ENCODE results near the gene ANKRD24. TPM values are rescaled to one million over a fixed set of nuclear protein-coding genes. Genes with fewer than 3 reads are reported as not detected.

ANKRD24 gene
- total RNA-seq, 1 experiment from 2014 or later: 0.76 TPM

DNA sequence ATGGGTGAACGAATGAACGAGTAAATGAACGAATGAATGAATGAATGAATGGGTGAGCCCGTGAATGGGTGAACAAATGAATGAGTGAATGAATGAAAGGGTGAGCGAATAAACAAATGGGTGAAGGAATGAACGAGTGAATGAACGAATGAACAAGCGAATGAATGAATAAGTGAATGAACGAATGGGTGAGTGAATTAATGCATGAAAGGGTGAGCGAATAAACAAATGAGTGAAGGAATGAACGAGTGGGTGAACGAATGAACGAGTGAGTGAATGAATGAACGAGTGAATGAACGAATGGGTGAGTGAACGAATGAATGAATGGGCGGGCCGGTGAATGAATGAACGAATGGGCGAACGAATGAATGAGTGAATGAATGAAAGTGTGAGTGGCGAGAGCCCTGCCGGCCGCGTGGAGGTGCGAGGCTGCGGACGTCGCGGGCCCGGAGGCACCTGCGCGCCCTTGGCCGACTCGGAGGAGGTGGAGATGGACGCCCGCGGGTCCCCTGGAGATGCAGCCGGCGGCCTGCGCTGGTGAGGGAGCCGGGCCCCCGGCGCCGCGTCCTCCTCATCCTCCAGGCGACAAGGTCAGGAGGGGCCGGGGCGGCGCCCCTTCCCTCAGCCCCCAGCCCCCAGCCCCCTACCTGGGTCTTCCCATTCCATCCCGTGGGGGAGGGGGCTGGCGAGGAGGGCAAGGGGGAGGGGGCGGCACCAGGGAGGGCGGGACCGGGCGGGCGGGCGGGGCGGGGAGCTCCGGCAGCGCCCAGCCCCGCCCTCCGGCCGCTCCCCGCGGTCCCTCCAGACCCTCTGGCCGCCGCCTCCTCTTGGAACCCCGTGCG lies 15.4 kb downstream of the ANKRD24 start:
- H3K4me3 Mint-ChIP-seq (ENCODE audit: low read depth, unreplicated experiment): peak overlapping the region; percentile 52
- H3K27ac Mint-ChIP-seq (ENCODE audit: unreplicated experiment): peak overlapping the region; percentile 72
- H3K4me1 Mint-ChIP-seq (ENCODE audit: low read depth, unreplicated experiment): peaks cover 12% of the 10 kb centered on the region
- H3K36me3 Mint-ChIP-seq (ENCODE audit: insufficient read depth, unreplicated experiment): peaks cover 10% of the 10 kb centered on the region
- CTCF ChIA-PET: no interaction called here
- intact Hi-C loops (cut with micrococcal nuclease; ENCODE audit: unreplicated experiment): no loop called here
- no TSS peak for BruUV-seq (replicated peaks)
- H3K27me3 Mint-ChIP-seq (ENCODE audit: unreplicated experiment): peaks cover 92% of the 10 kb centered on the region
- TF ChIP-seq, protein P1, sequence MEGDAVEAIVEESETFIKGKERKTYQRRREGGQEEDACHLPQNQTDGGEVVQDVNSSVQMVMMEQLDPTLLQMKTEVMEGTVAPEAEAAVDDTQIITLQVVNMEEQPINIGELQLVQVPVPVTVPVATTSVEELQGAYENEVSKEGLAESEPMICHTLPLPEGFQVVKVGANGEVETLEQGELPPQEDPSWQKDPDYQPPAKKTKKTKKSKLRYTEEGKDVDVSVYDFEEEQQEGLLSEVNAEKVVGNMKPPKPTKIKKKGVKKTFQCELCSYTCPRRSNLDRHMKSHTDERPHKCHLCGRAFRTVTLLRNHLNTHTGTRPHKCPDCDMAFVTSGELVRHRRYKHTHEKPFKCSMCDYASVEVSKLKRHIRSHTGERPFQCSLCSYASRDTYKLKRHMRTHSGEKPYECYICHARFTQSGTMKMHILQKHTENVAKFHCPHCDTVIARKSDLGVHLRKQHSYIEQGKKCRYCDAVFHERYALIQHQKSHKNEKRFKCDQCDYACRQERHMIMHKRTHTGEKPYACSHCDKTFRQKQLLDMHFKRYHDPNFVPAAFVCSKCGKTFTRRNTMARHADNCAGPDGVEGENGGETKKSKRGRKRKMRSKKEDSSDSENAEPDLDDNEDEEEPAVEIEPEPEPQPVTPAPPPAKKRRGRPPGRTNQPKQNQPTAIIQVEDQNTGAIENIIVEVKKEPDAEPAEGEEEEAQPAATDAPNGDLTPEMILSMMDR (IDR thresholded peaks at IDR 0.05; ENCODE audit: unreplicated experiment): no peak
- no peak for DNase-seq
- peaks cover 7% of the 10 kb centered on the region for H3K9me3 Mint-ChIP-seq (ENCODE audit: low read depth, unreplicated experiment)

DNA sequence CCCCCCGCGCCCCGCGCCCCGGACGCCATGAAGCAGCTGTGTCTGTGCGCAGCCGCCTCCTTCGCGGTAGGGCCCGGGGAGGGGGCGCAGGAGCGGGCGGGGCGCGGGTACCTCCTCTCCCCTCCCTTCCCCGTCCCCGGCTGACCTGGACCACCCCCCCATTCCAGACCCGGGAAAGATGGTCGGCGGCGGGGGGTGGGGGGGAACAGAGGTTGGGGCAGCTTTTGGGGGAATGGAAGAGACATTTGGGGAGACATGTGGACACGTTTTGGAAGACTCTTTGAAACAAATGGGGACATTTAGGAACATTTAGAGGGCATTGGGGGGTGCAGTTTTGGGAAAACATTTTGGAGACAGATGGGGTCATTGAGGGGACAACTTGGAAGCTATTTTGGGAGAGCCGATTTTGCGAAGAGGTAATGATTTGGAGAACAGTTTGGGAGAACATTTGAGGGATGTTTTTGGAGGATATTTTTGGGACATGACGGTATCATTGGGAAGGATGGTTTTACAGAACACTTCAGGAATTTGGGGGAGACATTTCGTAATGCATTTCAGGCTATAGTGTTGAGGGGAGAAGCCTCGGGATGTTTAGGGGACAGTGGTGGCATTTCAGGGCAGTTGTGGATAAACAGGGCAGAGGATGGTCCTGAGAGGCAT lies 16.1 kb downstream of the ANKRD24 start:
- Mint-ChIP-seq H3K27me3 (ENCODE audit: unreplicated experiment) (peaks cover 84% of the 10 kb centered on the region), H3K27ac (ENCODE audit: unreplicated experiment) (peak overlapping the region; percentile 6), H3K4me3 (ENCODE audit: low read depth, unreplicated experiment) (no peak overlapping the region), H3K4me1 (ENCODE audit: low read depth, unreplicated experiment) (peaks cover 12% of the 10 kb centered on the region), H3K9me3 (ENCODE audit: low read depth, unreplicated experiment) (peaks cover 7% of the 10 kb centered on the region), H3K36me3 (ENCODE audit: insufficient read depth, unreplicated experiment) (peaks cover 10% of the 10 kb centered on the region)
- no peak for DNase-seq
- BruUV-seq (replicated peaks): no TSS peak
- TF ChIP-seq, protein P1 (IDR thresholded peaks at IDR 0.05; ENCODE audit: unreplicated experiment): no peak
- CTCF ChIA-PET: no interaction called here
- intact Hi-C loops (cut with micrococcal nuclease; ENCODE audit: unreplicated experiment): no loop called here

DNA sequence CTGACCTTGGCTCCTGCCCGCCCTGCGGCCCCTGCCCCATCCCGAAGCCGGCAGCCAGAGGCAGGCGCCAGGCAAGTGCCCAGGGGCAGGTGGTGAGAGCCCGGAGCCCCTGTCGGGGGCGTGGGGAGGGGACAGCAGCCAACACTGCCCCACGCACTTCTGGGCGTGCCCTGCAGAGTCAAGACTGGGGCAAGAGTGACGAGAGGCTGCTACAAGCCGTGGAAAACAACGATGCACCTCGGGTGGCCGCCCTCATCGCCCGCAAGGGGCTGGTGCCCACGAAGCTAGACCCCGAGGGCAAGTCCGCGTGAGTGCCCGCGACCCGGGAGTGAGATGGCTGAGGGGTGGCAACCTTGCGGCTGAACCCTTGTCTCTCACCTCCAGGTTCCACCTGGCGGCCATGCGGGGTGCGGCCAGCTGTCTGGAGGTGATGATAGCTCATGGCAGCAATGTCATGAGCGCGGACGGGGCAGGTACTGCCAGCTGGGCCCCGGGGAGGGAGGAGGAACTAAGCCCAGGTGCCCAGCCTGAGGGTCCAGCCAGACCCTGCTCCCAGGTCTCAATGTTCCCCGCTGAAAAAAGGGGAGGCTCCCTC lies 17.3 kb downstream of the ANKRD24 start:
- H3K27me3 Mint-ChIP-seq (ENCODE audit: unreplicated experiment): peaks cover 72% of the 10 kb centered on the region
- H3K4me1 Mint-ChIP-seq (ENCODE audit: low read depth, unreplicated experiment): peaks cover 12% of the 10 kb centered on the region
- H3K4me3 Mint-ChIP-seq (ENCODE audit: low read depth, unreplicated experiment): no peak overlapping the region
- no peak overlapping the region for H3K27ac Mint-ChIP-seq (ENCODE audit: unreplicated experiment)
- peaks cover 7% of the 10 kb centered on the region for H3K9me3 Mint-ChIP-seq (ENCODE audit: low read depth, unreplicated experiment)
- BruUV-seq (replicated peaks): no TSS peak
- CTCF ChIA-PET: interaction anchor here (0.6 to 1.6 kb wide), 3 partner anchors 34 to 348 kb away, joined by 3 to 6 read pairs (median 3); no protein-coding TSS in a partner anchor
- TF ChIP-seq, protein P1 (IDR thresholded peaks at IDR 0.05; ENCODE audit: unreplicated experiment): no peak
- intact Hi-C loops (cut with micrococcal nuclease; ENCODE audit: unreplicated experiment): loop anchor here (5.0 to 10.0 kb wide), 2 partner anchors 212 to 345 kb away; partner anchors contain the start of gene EEF2
- DNase-seq: peak; percentile 37
- peaks cover 10% of the 10 kb centered on the region for H3K36me3 Mint-ChIP-seq (ENCODE audit: insufficient read depth, unreplicated experiment)

DNA sequence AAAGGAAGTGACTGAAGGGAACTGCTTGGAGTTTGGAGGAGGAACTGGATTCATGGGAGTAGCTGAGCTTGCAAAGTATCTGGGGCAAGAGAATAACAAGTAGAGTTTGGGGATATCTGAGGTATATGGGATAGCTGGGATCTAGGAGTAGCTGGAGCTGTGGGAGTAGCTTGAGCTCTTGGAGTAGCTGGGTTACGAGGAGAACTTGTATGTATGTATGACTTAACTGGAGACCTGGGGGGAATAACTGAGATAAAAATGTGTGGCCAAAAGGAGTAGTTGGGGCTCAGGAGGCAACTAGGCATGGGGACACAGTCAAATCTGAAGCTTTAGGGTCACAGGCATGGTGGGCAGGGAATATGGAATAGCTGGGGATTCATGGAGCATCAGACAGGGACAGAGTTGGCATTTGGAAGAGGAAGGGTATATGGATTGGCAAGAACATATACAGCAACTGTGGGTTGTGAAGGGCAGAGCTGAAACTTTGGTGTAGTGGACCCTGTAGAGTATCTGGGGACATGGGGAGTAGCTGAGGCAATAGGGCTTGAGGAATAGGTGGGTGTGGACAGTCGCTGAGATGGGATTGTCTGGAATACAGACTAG lies 18.6 kb downstream of the ANKRD24 start:
- Mint-ChIP-seq H3K27me3 (ENCODE audit: unreplicated experiment) (peaks cover 62% of the 10 kb centered on the region), H3K4me1 (ENCODE audit: low read depth, unreplicated experiment) (peaks cover 12% of the 10 kb centered on the region), H3K36me3 (ENCODE audit: insufficient read depth, unreplicated experiment) (peaks cover 10% of the 10 kb centered on the region), H3K4me3 (ENCODE audit: low read depth, unreplicated experiment) (no peak overlapping the region), H3K27ac (ENCODE audit: unreplicated experiment) (no peak overlapping the region), H3K9me3 (ENCODE audit: low read depth, unreplicated experiment) (peaks cover 7% of the 10 kb centered on the region)
- DNase-seq: no peak
- intact Hi-C loops (cut with micrococcal nuclease; ENCODE audit: unreplicated experiment): loop anchor here (5.0 to 10.0 kb wide), 2 partner anchors 214 to 346 kb away; partner anchors contain the start of gene EEF2
- CTCF ChIA-PET: interaction anchor here (1.0 to 1.6 kb wide), 2 partner anchors 61 to 349 kb away, joined by 3 to 6 read pairs; no protein-coding TSS in a partner anchor
- BruUV-seq (replicated peaks): no TSS peak
- TF ChIP-seq, protein P1 (IDR thresholded peaks at IDR 0.05; ENCODE audit: unreplicated experiment): no peak
